RWPE2 (cell line): ENCODE results near the gene LRP10.

Experiments
- ATAC-seq: fragments of 200-7000 bp; cut with Tn5 transposase; 3 replicates; pipeline ENCODE4 v1.9.1; 2021; ENCODE audit warnings: low read depth
- DNase-seq: peaks from one replicate; pipeline ENCODE4 v3.0.0-alpha.2; 2020; ENCODE audit warnings: low spot score
- H3K27ac ChIP-seq: fragments of 450-650 bp; 2 replicates; pipeline ENCODE4 v1.5.1; 2017; ENCODE audit warnings: mild to moderate bottlenecking; ENCODE audit not compliant: poor library complexity, severe bottlenecking
- H3K27me3 ChIP-seq: fragments of 250-450 bp; sonication (Bioruptor Pico); 2 replicates; pipeline ENCODE4 v1.5.1; 2021; ENCODE audit warnings: mild to moderate bottlenecking, moderate library complexity; ENCODE audit not compliant: insufficient read depth, poor library complexity, severe bottlenecking
- H3K36me3 ChIP-seq: fragments of 250-450 bp; sonication (Bioruptor Pico); 2 replicates; pipeline ENCODE4 v1.5.1; 2020; ENCODE audit warnings: low read depth, mild to moderate bottlenecking, moderate library complexity
- H3K4me1 ChIP-seq: fragments of 250-450 bp; sonication (Bioruptor Pico); 2 replicates; pipeline ENCODE4 v1.5.1; 2021; ENCODE audit warnings: mild to moderate bottlenecking, moderate library complexity; ENCODE audit not compliant: insufficient read depth, poor library complexity, severe bottlenecking
- H3K4me3 ChIP-seq: fragments of 250-450 bp; sonication (Bioruptor Pico); 2 replicates; pipeline ENCODE4 v1.5.1; 2021; ENCODE audit warnings: mild to moderate bottlenecking, moderate library complexity; ENCODE audit not compliant: severe bottlenecking
- H3K9me3 ChIP-seq: fragments of 250-450 bp; sonication (Bioruptor Pico); 2 replicates; pipeline ENCODE4 v1.5.1; 2021; ENCODE audit warnings: mild to moderate bottlenecking, moderate library complexity; ENCODE audit not compliant: severe bottlenecking
- CTCF ChIP-seq: fragments of 450-650 bp; IDR thresholded peaks from one replicate; pipeline ENCODE4 v1.5.1; 2017; ENCODE audit warnings: mild to moderate bottlenecking, moderate library complexity; ENCODE audit not compliant: poor library complexity, severe bottlenecking

LRP10 gene

GRCh38 chr14:22837114-22837749 is 34.3 kb upstream of the LRP10 start:
- no peak for DNase-seq
- Histone ChIP-seq H3K4me1 (peaks cover 23% of the 10 kb centered on the region), H3K4me3 (peak overlapping the region; percentile 93), H3K27me3 (no peaks in the 10 kb centered on the region), H3K27ac (peak overlapping the region; percentile 98), H3K36me3 (peaks cover 77% of the 10 kb centered on the region), H3K9me3 (no peaks in the 10 kb centered on the region)
- ATAC-seq = 0 out of 3 replicates have a peak, but pooled peaks have one; percentile 3
- TF ChIP-seq CTCF = no peak

GRCh38 chr14:22837750-22838538 is 33.6 kb upstream of the LRP10 start:
- H3K4me1 ChIP-seq = peaks cover 23% of the 10 kb centered on the region
- no peaks in the 10 kb centered on the region for H3K27me3 ChIP-seq
- TF ChIP-seq CTCF = no peak
- DNase-seq (no peak), ATAC-seq (peak; percentile 29)
- peaks cover 77% of the 10 kb centered on the region for H3K36me3 ChIP-seq
- H3K27ac ChIP-seq = peak overlapping the region; percentile 98
- H3K4me3 ChIP-seq = peak overlapping the region; percentile 93
- H3K9me3 ChIP-seq = no peaks in the 10 kb centered on the region

- no peak for TF ChIP-seq CTCF
- DNase-seq (no peak), ATAC-seq (peak; percentile 8)
- Histone ChIP-seq H3K27ac (peak overlapping the region; percentile 98), H3K27me3 (no peaks in the 10 kb centered on the region), H3K36me3 (peaks cover 77% of the 10 kb centered on the region), H3K4me1 (peaks cover 23% of the 10 kb centered on the region), H3K9me3 (no peaks in the 10 kb centered on the region), H3K4me3 (peak overlapping the region; percentile 93)
These were observed 32.9 kb upstream of the LRP10 start for GRCh38 chr14:22838631-22839041.

GRCh38 chr14:22839159-22839779 is 32.3 kb upstream of the LRP10 start:
- Histone ChIP-seq H3K27me3 (no peaks in the 10 kb centered on the region), H3K27ac (peak overlapping the region; percentile 98), H3K36me3 (peaks cover 77% of the 10 kb centered on the region), H3K9me3 (no peaks in the 10 kb centered on the region), H3K4me1 (peaks cover 23% of the 10 kb centered on the region), H3K4me3 (peak overlapping the region; percentile 93)
- TF ChIP-seq CTCF = no peak
- ATAC-seq = peak; percentile 82
- peak; percentile 94 for DNase-seq
